ENCODE results near the gene CAMTA1.

Gene CAMTA1

GRCh38 chr1:7447093-7447492, 661.8 kb downstream of the CAMTA1 start:
- DNase-seq = no peak

GRCh38 chr1:7447736-7448135, 662.5 kb downstream of the CAMTA1 start:
- DNase-seq = no peak

- no peak for DNase-seq
Measured at GRCh38 chr1:7448986-7449385, 663.7 kb downstream of the CAMTA1 start.

GRCh38 chr1:7449750-7450149, 664.5 kb downstream of the CAMTA1 start:
- no peak for DNase-seq

GRCh38 chr1:7450838-7451237, 665.6 kb downstream of the CAMTA1 start:
- no peak for DNase-seq

GRCh38 chr1:7453038-7453437, 667.8 kb downstream of the CAMTA1 start:
- DNase-seq = no peak

- DNase-seq = no peak
Measured at GRCh38 chr1:7454052-7454815, 669.0 kb downstream of the CAMTA1 start.

- no peak for DNase-seq
Measured at GRCh38 chr1:7454895-7455784, 669.9 kb downstream of the CAMTA1 start.

GRCh38 chr1:7455796-7456721, 670.8 kb downstream of the CAMTA1 start:
- DNase-seq = no peak

- no peak for DNase-seq
Measured at GRCh38 chr1:7456722-7457082, 671.4 kb downstream of the CAMTA1 start.

GRCh38 chr1:7457811-7458210, 672.6 kb downstream of the CAMTA1 start:
- DNase-seq = no peak

GRCh38 chr1:7458946-7459345, 673.7 kb downstream of the CAMTA1 start:
- no peak for DNase-seq

- no peak for DNase-seq
Measured at GRCh38 chr1:7459914-7460313, 674.7 kb downstream of the CAMTA1 start.

- DNase-seq = no peak
Measured at GRCh38 chr1:7460807-7461206, 675.6 kb downstream of the CAMTA1 start.

- DNase-seq = no peak
Measured at GRCh38 chr1:7462617-7463016, 677.4 kb downstream of the CAMTA1 start.

- DNase-seq = no peak
Measured at GRCh38 chr1:7463526-7463925, 678.3 kb downstream of the CAMTA1 start.

GRCh38 chr1:7464736-7465135, 679.5 kb downstream of the CAMTA1 start:
- DNase-seq = no peak

- DNase-seq = no peak
Measured at GRCh38 chr1:7467476-7468175, 682.4 kb downstream of the CAMTA1 start.

GRCh38 chr1:7468248-7468647, 683.0 kb downstream of the CAMTA1 start:
- DNase-seq = no peak

- DNase-seq = no peak
Measured at GRCh38 chr1:7469255-7469938, 684.1 kb downstream of the CAMTA1 start.

- DNase-seq = no peak
Measured at GRCh38 chr1:7470904-7471638, 685.8 kb downstream of the CAMTA1 start.

All from T-helper 9 cell (primary cell).